Hepatocyte (in vitro differentiated cells): ENCODE data around the gene IRS2.

Experiments
- CTCF ChIP-seq: fragments of 200-600 bp; sonication (generic); IDR thresholded peaks from 2 replicates; pipeline ENCODE4 v1.5.1; 2016; ENCODE audit warnings: antibody characterized with exemption, mild to moderate bottlenecking; ENCODE audit not compliant: poor library complexity
- EZH2 ChIP-seq: fragments of 200-600 bp; sonication (generic); IDR thresholded peaks from 2 replicates; pipeline ENCODE4 v1.6.1; 2016; ENCODE audit warnings: antibody characterized with exemption, mild to moderate bottlenecking, borderline replicate concordance
- EZH2phosphoT487 ChIP-seq: fragments of 200-600 bp; sonication (generic); IDR thresholded peaks from one replicate; pipeline ENCODE4 v1.6.1; 2018; ENCODE audit warnings: antibody characterized with exemption, mild to moderate bottlenecking, low read depth, moderate library complexity; ENCODE audit not compliant: unreplicated experiment, severe bottlenecking

- no peak for TF ChIP-seq CTCF
- no peak for TF ChIP-seq EZH2phosphoT487
- no peak for TF ChIP-seq EZH2
Measured at GRCh38 chr13:109744512-109745051, 41.8 kb downstream of the IRS2 start.
